ENCODE measurements around the gene NR5A2. TPM values are rescaled to one million over a fixed set of nuclear protein-coding genes. Genes with fewer than 3 reads are reported as not detected.
"Not testable (repeated sequence)": the region's sequence is repeated elsewhere in the genome, so short reads cannot be mapped to it uniquely, and the experiment has no call there.

The NR5A2 gene
- polyA plus RNA-seq, 1 donor = 3.0 TPM

GRCh38 chr1:200165493-200166220 lies 138.1 kb downstream of the NR5A2 start:
- no peak for DNase-seq

- DNase-seq = no peak
Measured at GRCh38 chr1:200166411-200166810, 138.9 kb downstream of the NR5A2 start.

DNA sequence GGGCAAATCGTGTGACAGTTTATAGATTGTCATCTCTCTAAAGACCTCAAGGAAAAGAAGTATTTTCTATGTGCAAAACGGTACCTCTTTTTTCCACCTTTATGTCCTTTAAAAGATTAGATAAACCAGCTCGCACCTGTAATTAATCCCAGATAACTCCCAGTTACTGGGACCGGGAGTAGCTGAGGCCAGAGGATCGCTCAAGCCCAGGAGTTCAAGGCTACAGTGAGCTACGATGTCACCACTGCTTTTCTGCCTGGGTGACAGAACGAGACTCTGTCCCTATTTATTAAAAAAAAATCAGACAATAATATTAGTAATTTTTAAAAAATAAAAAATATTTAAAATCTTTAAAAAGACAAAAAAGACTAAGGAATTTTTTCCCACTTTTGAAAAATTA lies 141.4 kb downstream of the NR5A2 start:
- DNase-seq = no peak

DNA sequence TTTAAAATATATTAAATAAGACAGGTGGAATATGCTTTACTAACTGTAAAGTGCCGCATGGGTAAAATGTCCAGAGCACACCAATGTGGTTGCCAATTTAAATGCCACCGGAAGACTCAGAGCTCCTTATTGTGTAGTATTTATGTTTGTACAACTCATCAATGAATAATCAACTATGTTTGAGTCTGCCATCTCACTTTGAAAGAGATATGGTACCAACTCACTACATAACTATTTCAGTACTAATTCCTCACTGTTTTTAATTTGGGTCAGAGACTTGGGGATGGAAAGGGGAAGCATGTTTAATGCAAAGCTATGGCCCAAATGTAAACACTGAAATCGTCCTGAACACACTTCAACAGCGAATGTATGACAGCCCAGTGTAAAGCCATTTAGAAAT lies 144.8 kb downstream of the NR5A2 start:
- no peak for DNase-seq

GRCh38 chr1:200173097-200173618 lies 145.6 kb downstream of the NR5A2 start:
- DNase-seq = no peak

DNA sequence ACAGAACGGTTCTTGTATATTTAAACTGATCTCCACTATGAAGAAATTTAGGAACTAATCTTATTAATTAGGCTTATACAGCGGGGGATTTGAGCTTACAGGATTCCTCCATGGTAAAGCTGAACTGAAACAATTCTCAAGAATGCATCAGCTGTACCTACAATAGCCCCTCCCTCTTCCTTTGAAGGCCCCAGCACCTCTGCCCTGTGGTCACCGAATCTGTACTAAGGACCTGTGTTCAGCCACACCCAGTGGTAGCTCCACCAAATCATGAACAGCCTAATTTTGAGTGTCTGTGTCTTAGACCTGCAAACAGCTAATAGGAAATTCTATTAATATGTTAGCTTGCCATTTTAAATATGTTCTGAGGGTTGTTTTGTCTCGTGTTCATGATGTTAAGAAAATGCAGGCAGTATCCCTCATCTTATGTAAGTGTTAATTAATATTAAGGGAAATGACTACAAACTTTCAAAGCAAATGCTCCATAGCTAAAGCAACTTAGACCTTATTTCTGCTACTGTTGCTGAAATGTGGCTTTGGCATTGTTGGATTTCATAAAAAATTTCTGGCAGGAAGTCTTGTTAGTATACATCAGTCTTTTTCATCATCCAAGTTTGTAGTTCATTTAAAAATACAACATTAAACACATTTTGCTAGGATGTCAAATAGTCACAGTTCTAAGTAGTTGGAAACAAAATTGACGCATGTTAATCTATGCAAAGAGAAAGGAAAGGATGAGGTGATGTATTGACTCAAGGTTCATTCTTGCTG lies 147.2 kb downstream of the NR5A2 start:
- no peak for DNase-seq

GRCh38 chr1:200176181-200176580 lies 148.7 kb downstream of the NR5A2 start:
- no peak for DNase-seq

DNA sequence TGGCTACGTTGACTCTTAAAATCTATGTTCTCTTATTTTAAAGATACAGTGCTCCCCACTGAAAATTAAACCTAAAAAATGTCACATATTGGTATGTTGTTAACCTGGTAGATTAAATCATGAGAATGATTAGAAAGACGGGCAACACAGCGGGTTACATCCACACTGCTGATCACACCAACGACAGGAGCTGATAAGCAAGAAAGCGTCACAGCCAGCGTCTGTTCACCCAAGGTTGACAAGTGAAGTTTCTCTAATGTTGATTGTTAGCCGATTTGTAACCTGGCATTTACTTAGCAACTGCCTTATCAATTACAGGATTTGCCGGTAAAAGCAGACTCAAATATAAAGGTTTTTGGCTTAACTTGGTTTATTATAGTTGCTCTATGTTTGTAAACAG lies 149.3 kb downstream of the NR5A2 start:
- no peak for DNase-seq

- DNase-seq = no peak
Measured at GRCh38 chr1:200178340-200178739, 150.8 kb downstream of the NR5A2 start.

- DNase-seq = no peak
Measured at GRCh38 chr1:200179126-200179780, 151.7 kb downstream of the NR5A2 start.

GRCh38 chr1:200179781-200180160 lies 152.3 kb downstream of the NR5A2 start:
- no peak for DNase-seq

GRCh38 chr1:200180821-200181220 lies 153.3 kb downstream of the NR5A2 start:
- DNase-seq = no peak

GRCh38 chr1:200181861-200182260 lies 154.4 kb downstream of the NR5A2 start:
- DNase-seq = no peak

DNA sequence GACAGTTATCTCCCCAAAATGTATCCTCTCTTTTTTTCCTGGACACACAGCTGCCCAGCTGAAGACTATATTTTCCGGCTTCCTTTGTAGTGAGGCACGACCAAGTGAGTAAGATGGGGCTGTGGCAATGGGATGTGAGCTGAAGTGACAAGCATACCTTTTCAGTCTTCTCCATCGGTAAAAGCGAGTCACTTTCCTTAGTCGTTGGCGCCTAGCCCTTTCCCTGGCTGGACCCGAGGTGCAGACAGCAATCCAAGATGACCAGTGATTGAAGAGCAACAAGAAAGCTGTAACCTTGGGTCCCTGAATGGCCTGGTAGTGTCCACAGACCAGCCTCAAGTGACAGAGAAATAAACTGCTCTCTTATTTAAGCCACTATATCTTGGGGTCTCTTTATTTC lies 155.2 kb downstream of the NR5A2 start:
- no peak for DNase-seq

DNA sequence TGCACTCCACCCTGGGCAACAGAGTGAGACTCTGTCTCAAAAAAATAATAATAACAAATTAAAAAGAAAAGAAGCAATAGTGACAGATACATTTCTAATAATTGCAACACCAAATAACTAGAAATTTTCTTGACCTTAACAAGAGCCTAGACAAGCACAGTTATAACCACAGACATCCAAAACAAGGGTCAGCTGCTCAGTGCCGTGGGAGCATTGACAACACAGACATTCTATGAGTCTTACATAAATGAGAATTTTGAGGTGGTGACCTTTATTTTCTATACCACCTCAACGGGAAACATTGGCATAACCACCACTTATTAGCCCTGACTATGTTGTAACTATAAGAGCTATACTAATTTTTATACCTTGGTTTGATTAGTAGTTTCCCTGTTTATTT lies 156.1 kb downstream of the NR5A2 start:
- no peak for DNase-seq

DNA sequence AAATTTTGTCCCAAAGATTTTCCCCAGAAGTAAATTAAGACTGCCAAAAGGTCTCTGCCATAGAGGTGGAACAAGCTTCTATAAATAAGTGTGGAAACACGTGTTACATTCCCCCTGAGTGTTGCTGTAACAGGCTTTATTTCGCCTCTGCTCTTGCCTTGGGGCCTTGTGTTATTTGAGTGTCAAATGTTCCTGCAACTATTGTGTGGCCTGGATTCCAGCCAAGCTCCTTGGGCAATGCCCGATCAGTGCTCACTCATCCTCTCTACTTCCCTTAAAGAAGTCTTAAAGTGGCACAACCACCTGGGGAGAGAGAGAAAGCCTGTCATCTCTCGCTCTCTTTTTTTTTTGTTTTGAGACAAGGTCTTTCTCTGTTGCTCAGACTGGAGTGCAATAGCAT lies 156.7 kb downstream of the NR5A2 start:
- DNase-seq = peak; percentile 21

DNA sequence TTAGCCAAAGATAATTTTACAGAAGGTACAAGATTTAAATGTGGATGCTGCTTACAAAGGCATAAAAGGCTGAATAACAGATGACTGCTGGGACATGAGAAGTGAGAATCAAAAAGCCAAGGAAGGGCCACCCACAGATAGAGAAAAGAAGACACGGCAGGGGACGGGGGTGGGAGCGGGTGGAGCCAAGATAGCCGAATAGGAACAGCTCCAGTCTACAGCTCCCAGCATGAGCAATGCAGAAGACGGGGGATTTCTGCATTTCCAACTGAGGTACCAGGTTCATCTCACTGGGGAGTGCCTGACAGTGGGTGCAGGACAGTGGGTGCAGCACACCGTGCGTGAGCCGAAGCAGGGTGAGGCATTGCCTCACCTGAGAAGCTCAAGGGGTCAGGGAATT lies 157.7 kb downstream of the NR5A2 start:
- not testable (repeated sequence) for DNase-seq

GRCh38 chr1:200187332-200187731 lies 159.8 kb downstream of the NR5A2 start:
- not testable (repeated sequence) for DNase-seq

DNA sequence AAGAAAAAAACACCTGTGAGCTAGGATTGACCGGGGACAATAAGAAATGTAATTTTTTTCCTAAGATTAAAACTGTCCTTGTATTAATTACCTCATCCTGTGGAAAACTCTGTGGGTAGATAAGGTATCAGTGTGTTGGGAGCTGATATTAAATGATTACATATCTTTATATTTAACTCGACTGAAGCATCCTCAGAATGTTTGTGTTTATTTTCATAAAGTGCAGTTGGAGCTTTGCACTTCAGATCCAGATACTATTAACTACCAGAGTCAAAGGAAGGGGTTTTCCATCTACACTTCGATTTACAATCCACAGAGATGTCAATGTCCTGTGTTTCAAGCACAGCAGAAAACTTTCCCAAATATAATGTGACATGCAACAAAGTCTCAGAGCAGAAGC lies 164.5 kb downstream of the NR5A2 start:
- DNase-seq = no peak

DNA sequence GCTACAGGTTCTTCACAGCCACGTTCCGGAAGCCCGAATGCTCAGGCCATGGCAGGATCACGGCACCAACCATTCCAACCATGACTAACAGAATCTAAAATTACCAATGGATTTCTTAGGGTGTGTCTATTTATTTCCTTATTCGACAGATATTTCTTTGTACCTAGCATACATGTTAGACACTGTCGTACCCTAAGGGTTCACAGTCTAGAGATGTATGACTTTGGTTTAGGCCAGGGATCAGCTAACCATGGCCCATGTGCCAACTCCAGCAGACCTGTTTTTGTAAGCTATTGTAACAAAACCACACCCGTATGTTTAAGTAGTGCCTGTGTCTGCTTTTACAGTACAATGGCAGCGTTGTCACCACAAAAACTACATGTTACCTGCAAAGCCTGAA lies 167.0 kb downstream of the NR5A2 start:
- DNase-seq = no peak

DNA sequence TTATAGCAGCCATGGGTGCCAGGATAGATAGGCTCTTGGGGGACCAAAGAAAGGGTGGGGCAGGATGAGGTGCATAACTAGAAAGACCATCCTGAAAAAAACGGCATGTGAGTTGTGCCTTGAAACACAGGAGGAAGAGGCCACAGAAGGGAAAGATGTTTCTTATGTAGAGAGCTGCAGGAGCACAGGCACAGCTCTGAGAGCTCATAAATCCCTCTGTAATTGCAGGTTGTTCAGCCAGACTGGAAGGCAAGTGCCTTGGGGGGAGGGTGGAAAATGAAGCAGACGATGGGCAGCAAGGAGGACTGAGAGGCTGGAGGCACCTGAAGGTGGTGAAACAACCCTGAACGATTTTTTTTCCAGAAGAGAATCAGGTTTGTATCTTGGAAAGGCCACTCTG lies 170.7 kb downstream of the NR5A2 start:
- DNase-seq = no peak

GRCh38 chr1:200205216-200205995 lies 177.9 kb downstream of the NR5A2 start:
- no peak for DNase-seq

GRCh38 chr1:200206340-200206739 lies 178.8 kb downstream of the NR5A2 start:
- no peak for DNase-seq

Measured in hindlimb muscle (tissue), 1 donor.